Activated CD8-positive, alpha-beta T cell treated with anti-CD3 and anti-CD28 coated beads, Interleukin-2, amount 10 ng/mL, durations not matched to agents 7 days and 5 days (primary cell): ENCODE measurements around the gene RNF149. TPM values are rescaled to one million over a fixed set of nuclear protein-coding genes. Genes with fewer than 3 reads are reported as not detected.
A peak's percentile ranks its signal among the peaks of the same experiment; 100 is the strongest.

Experiments
- microRNA-seq: library from miRNA; unstranded; fragments of <30 nt; microRNA quantifications from one replicate; pipeline ENCODE4 v1.2.0, GENCODE V29; 2022
- total RNA-seq, 2 experiments: library from RNA; stranded (reverse); gene quantifications; one replicate each; pipeline ENCODE4 v1.2.3, GENCODE V29; 2021

RNF149 gene
- total RNA-seq, 2 experiments from 2014 or later: 64.2 to 71.5 TPM

Small RNA genes within 50 kb of the gene (microRNA-seq; reads per million reads assigned to microRNA genes)
- 9.8 reads per million, percentile 24 among the genes with 10 or more reads in this experiment for gene MIR5696

Other genes with a start within 250 kb of the RNF149 start
- under 1 TPM; 0.29 to 0.70 TPM for gene TBC1D8, start 157.3 kb downstream of the RNF149 start, total RNA-seq
- gene CNOT11, start 55.8 kb downstream of the RNF149 start, total RNA-seq: 10 to 100 TPM; 64.4 to 64.7 TPM
- not detected for gene CREG2, start 78.8 kb upstream of the RNF149 start, total RNA-seq
- 1 to 10 TPM; 2.2 to 2.8 TPM for gene RFX8, start 166.4 kb upstream of the RNF149 start, total RNA-seq